GM21717 (cell line): ENCODE measurements around the gene FTCD.

ENCODE experiments used
- ATAC-seq: cut with Tn5 transposase; IDR thresholded peaks from one replicate; pipeline ENCODE4 v1.9.1; 2021; ENCODE audit warnings: mild to moderate bottlenecking, moderate library complexity; ENCODE audit not compliant: unreplicated experiment

The FTCD gene

GRCh38 chr21:46095083-46095719 is 60.2 kb downstream of the FTCD start:
- ATAC-seq = no peak

GRCh38 chr21:46094401-46095082 is 60.8 kb downstream of the FTCD start:
- no peak for ATAC-seq

GRCh38 chr21:46093668-46094400 is 61.5 kb downstream of the FTCD start:
- ATAC-seq = no peak

GRCh38 chr21:46092811-46093667 is 62.3 kb downstream of the FTCD start:
- no peak for ATAC-seq

DNA sequence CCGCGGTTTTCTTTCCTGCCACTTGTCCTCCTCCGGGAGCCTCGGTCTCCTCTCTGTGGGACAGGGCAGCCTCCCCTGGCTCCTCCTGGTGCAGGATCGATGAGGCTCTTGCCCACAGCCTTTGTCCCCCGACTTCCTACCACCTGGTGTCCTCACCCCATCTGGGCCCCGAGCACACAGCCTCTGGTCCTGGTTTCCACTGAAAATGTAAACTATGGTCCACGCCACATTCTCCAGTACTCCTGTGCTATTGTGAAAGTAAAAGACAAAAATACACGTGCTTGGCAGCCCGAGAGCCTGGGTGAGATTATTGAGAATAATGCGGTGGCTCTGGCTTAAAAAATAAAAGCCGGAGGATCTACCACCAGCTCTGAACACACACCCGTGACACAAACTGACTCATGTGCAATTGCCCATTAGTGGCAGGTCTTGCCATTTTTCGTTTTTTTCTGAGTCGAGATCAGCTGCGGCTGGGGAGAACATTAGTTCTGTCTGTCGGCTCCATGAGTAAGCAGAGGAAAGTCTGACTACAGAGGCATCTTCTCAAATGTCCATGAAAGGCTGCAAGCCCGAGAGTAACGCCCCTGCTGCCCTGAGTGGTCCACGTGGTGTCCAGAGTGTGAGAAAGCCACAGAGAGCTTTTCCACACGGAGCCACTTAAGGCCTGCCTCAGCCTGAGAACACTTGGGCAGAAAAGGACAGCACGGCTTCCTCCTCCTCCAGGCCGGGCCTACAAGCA is 63.2 kb downstream of the FTCD start:
- no peak for ATAC-seq

GRCh38 chr21:46091631-46092025 is 63.8 kb downstream of the FTCD start:
- no peak for ATAC-seq

DNA sequence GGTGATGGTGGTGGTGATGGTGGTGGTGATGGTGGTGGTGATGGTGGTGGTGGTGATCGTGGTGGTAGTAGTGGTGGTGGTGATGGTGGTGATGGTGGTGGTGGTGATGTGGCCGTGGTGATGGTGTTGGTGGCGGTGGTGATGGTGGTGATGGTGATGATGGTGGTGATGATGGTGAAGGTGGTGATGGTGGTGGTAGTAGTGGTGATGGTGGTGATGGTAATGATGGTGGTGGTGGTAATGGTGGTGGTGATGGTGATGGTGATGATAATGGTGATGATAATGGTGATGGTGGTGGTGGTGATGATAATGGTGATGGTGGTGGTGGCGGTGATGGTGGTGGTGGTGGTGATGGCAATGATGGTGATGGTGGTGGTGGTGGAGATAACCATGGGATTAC is 64.3 kb downstream of the FTCD start:
- no peak for ATAC-seq

- ATAC-seq = no peak
Observed at GRCh38 chr21:46089285-46089684, 66.1 kb downstream of the FTCD start.

DNA sequence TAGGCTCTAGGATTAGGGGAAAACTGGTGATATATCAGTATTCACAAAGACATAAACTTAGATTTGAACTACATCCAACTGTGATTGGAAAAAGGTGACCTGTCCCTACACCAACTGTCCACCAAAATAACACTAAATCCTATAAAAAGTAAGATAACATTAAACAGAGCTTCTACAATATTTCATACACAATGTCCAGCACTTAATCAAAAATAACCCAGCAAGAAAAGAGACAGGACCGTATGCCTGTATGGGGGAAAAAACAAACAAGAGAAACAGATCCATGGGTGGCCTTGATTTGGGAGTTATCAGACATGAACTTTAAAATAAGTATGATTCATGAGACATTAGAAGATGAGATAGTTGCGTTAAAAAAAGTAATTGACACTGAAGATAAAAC is 67.2 kb downstream of the FTCD start:
- ATAC-seq = no peak

GRCh38 chr21:46087641-46088040 is 67.7 kb downstream of the FTCD start:
- no peak for ATAC-seq
